NOMO-1 (cell line): Measurements from ENCODE around the gene NTN4.
A peak's percentile ranks its signal among the peaks of the same experiment; 100 is the strongest.
"Not testable (repeated sequence)": the region's sequence is repeated elsewhere in the genome, so short reads cannot be mapped to it uniquely, and the experiment has no call there.

Experiments
- DNase-seq, 2 experiments: peaks; one replicate each; lab custom pipeline; 2025; ENCODE audit not compliant: unreplicated experiment in 2 of 2; lab: John Stamatoyannopoulos, UW

The NTN4 gene

GRCh38 chr12:95715177-95715576 lies 75.4 kb downstream of the NTN4 start:
- no peak for DNase-seq

GRCh38 chr12:95712269-95712668 lies 78.3 kb downstream of the NTN4 start:
- no peak for DNase-seq

GRCh38 chr12:95710386-95710785 lies 80.2 kb downstream of the NTN4 start:
- no peak for DNase-seq

GRCh38 chr12:95709152-95709551 lies 81.4 kb downstream of the NTN4 start:
- no peak for DNase-seq

- DNase-seq = no peak
These were observed 85.4 kb downstream of the NTN4 start for GRCh38 chr12:95705143-95705542.

- no peak for DNase-seq
These were observed 86.6 kb downstream of the NTN4 start for GRCh38 chr12:95703986-95704385.

GRCh38 chr12:95701722-95702418 lies 88.7 kb downstream of the NTN4 start:
- DNase-seq = no peak

GRCh38 chr12:95701275-95701674 lies 89.3 kb downstream of the NTN4 start:
- no peak for DNase-seq

- DNase-seq = peak; percentile 32 to 64
These were observed 90.2 kb downstream of the NTN4 start for GRCh38 chr12:95700316-95700785.

GRCh38 chr12:95699579-95699978 lies 91.0 kb downstream of the NTN4 start:
- DNase-seq = no peak

- DNase-seq = no peak
These were observed 96.4 kb downstream of the NTN4 start for GRCh38 chr12:95694136-95694535.

- DNase-seq = no peak
These were observed 96.9 kb downstream of the NTN4 start for GRCh38 chr12:95693689-95694088.

- DNase-seq = no peak
These were observed 99.5 kb downstream of the NTN4 start for GRCh38 chr12:95690861-95691635.

- no peak for DNase-seq
These were observed 102.6 kb downstream of the NTN4 start for GRCh38 chr12:95687937-95688336.

- DNase-seq = no peak
These were observed 107.1 kb downstream of the NTN4 start for GRCh38 chr12:95683418-95683817.

GRCh38 chr12:95681210-95681765 lies 109.3 kb downstream of the NTN4 start:
- DNase-seq = no peak

- DNase-seq = no peak
These were observed 111.9 kb downstream of the NTN4 start for GRCh38 chr12:95678684-95679083.

- DNase-seq = not testable (repeated sequence)
These were observed 112.8 kb downstream of the NTN4 start for GRCh38 chr12:95677782-95678181.

- no peak for DNase-seq
These were observed 115.9 kb downstream of the NTN4 start for GRCh38 chr12:95674631-95675030.

- no peak for DNase-seq
These were observed 116.4 kb downstream of the NTN4 start for GRCh38 chr12:95674163-95674562.

GRCh38 chr12:95673576-95673975 lies 117.0 kb downstream of the NTN4 start:
- no peak for DNase-seq

GRCh38 chr12:95672166-95672565 lies 118.4 kb downstream of the NTN4 start:
- DNase-seq = no peak
